Cortex of kidney (tissue), 1 donor: ENCODE results near the gene SLC22A4.

Experiments
- DNase-seq: peaks from one replicate; lab custom pipeline; 2025; lab: John Stamatoyannopoulos, UW

Gene SLC22A4

GRCh38 chr5:132376694-132377641 is 82.8 kb downstream of the SLC22A4 start:
- no peak for DNase-seq

GRCh38 chr5:132377738-132378137 is 83.5 kb downstream of the SLC22A4 start:
- no peak for DNase-seq

GRCh38 chr5:132378580-132378979 is 84.4 kb downstream of the SLC22A4 start:
- DNase-seq, result no peak

GRCh38 chr5:132380047-132380446 is 85.9 kb downstream of the SLC22A4 start:
- no peak for DNase-seq

- no peak for DNase-seq
These were observed 86.5 kb downstream of the SLC22A4 start for GRCh38 chr5:132380741-132381140.

GRCh38 chr5:132381614-132382013 is 87.4 kb downstream of the SLC22A4 start:
- DNase-seq, result no peak

- no peak for DNase-seq
These were observed 89.1 kb downstream of the SLC22A4 start for GRCh38 chr5:132383261-132383660.

GRCh38 chr5:132383984-132384383 is 89.8 kb downstream of the SLC22A4 start:
- DNase-seq, result no peak

GRCh38 chr5:132384506-132385050 is 90.4 kb downstream of the SLC22A4 start:
- DNase-seq, result no peak

GRCh38 chr5:132385326-132386105 is 91.3 kb downstream of the SLC22A4 start:
- DNase-seq, result no peak

GRCh38 chr5:132386644-132387286 is 92.6 kb downstream of the SLC22A4 start:
- DNase-seq, result no peak

- DNase-seq, result no peak
These were observed 93.5 kb downstream of the SLC22A4 start for GRCh38 chr5:132387640-132388117.

GRCh38 chr5:132388244-132389050 is 94.3 kb downstream of the SLC22A4 start:
- no peak for DNase-seq

GRCh38 chr5:132389051-132389331 is 94.8 kb downstream of the SLC22A4 start:
- DNase-seq, result no peak

GRCh38 chr5:132389585-132390286 is 95.5 kb downstream of the SLC22A4 start:
- no peak for DNase-seq

- no peak for DNase-seq
These were observed 97.1 kb downstream of the SLC22A4 start for GRCh38 chr5:132391247-132391646.

- no peak for DNase-seq
These were observed 97.7 kb downstream of the SLC22A4 start for GRCh38 chr5:132391870-132392269.

GRCh38 chr5:132392411-132392810 is 98.2 kb downstream of the SLC22A4 start:
- DNase-seq, result no peak

GRCh38 chr5:132392978-132393825 is 99.0 kb downstream of the SLC22A4 start:
- no peak for DNase-seq
